ENCODE measurements around the gene PAQR7.
A peak's percentile ranks its signal among the peaks of the same experiment; 100 is the strongest.

PAQR7 gene

DNA sequence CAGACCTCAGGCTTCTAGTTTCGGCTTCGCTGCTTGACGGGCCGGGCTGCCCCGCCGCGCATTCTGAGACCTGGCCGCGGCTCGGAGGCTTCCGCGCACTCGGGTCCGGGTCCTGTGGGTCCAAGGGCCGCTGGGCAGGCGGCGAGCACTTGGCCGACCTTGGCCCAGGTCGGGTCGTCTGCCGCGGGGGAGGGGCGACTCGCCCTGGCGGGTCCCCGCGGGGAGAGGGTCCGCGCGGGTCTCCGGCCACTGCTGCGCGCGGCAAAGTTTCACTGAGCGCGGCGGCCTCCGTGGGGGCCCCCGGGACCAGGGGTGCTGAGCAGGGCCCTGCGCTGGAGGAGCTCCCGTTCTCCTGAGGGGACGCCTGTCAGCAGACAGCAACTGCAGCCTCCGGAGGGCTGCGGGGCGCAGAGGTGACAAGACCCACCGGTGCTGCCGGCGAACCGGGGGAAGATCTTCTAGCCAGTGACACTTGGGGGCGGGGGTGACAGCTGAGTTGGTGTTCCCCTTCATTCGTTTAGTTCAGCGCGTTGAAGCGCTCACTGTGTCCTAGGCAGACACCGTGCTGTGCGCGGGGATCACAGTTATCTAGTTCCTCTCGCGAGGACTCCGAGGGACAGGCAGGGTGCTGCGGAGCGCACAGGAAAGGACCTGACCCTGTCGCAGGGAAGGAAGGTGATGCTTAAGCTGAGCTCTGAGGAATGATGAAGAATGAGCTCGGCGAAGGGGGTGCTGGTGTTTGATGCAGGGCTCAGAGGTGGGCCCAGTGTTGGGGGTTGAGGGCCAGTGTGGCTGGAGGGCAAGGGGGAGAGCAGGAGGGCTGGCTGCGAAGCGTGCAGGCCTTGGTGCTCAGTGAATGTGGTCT, 55.0 kb downstream of the PAQR7 start:
- TF ChIP-seq TAF1 (IDR thresholded peaks at IDR 0.05; ENCODE audit: low read depth) = peak; percentile 4; the same call in 1 of the 2 replicates
- TF ChIP-seq YY1 (IDR thresholded peaks at IDR 0.05; ENCODE audit: low read depth) = no peak
- peak; percentile 30; the same call in 1 of the 2 replicates for TF ChIP-seq ZBTB7A (IDR thresholded peaks at IDR 0.05; ENCODE audit: low read depth)
- TF ChIP-seq MAX (IDR thresholded peaks at IDR 0.05) = 0 out of 2 replicates have a peak, but pooled peaks have one; percentile 25

GRCh38 chr1:25819491-25820246, 55.8 kb downstream of the PAQR7 start, which contains the start of gene MTFR1L:
Gene MTFR1L, plus strand, starts transcription at chr1:25819954. Its CDS starts 3,151 bp downstream, at chr1:25823105.
- no peak for TF ChIP-seq FOXM1 (IDR thresholded peaks at IDR 0.05; ENCODE audit: borderline replicate concordance, low read depth)
- peak; percentile 81 for TF ChIP-seq ZBTB7A (IDR thresholded peaks at IDR 0.05; ENCODE audit: low read depth)
- peak; percentile 69 for TF ChIP-seq EGR1 (IDR thresholded peaks at IDR 0.05)
- TF ChIP-seq, protein P1, sequence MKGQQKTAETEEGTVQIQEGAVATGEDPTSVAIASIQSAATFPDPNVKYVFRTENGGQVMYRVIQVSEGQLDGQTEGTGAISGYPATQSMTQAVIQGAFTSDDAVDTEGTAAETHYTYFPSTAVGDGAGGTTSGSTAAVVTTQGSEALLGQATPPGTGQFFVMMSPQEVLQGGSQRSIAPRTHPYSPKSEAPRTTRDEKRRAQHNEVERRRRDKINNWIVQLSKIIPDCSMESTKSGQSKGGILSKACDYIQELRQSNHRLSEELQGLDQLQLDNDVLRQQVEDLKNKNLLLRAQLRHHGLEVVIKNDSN (IDR thresholded peaks at IDR 0.05) = 0 out of 2 replicates have a peak, but pooled peaks have one; percentile 23
- TF ChIP-seq TAF1 (IDR thresholded peaks at IDR 0.05; ENCODE audit: low read depth) = peak; percentile 81
- TF ChIP-seq MAX (IDR thresholded peaks at IDR 0.05) = peak; percentile 73
- TF ChIP-seq, protein P2, sequence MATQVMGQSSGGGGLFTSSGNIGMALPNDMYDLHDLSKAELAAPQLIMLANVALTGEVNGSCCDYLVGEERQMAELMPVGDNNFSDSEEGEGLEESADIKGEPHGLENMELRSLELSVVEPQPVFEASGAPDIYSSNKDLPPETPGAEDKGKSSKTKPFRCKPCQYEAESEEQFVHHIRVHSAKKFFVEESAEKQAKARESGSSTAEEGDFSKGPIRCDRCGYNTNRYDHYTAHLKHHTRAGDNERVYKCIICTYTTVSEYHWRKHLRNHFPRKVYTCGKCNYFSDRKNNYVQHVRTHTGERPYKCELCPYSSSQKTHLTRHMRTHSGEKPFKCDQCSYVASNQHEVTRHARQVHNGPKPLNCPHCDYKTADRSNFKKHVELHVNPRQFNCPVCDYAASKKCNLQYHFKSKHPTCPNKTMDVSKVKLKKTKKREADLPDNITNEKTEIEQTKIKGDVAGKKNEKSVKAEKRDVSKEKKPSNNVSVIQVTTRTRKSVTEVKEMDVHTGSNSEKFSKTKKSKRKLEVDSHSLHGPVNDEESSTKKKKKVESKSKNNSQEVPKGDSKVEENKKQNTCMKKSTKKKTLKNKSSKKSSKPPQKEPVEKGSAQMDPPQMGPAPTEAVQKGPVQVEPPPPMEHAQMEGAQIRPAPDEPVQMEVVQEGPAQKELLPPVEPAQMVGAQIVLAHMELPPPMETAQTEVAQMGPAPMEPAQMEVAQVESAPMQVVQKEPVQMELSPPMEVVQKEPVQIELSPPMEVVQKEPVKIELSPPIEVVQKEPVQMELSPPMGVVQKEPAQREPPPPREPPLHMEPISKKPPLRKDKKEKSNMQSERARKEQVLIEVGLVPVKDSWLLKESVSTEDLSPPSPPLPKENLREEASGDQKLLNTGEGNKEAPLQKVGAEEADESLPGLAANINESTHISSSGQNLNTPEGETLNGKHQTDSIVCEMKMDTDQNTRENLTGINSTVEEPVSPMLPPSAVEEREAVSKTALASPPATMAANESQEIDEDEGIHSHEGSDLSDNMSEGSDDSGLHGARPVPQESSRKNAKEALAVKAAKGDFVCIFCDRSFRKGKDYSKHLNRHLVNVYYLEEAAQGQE (IDR thresholded peaks at IDR 0.05; ENCODE audit: low read depth) = no peak
- TF ChIP-seq TCF12 (IDR thresholded peaks at IDR 0.05; ENCODE audit: low read depth) = peak; percentile 73

DNA sequence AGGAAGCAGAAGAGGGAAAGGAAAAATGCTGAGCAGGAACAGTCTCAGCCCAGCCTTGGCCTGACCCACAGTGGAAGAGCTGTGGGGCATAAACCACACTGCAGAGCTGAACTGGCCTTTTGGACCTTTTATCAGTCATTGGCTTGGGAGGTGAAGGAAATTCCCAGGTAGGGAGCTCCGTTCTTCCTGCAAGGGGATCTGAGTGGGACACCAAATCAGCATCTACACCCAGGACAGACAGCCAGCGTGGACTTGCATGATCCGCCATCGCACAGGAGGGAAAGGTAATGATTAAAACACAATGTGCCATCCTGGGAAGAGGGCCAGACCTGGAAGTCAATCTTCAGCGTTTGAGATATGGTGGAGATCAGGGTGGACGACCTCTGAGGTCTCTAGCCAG, 56.9 kb downstream of the PAQR7 start:
- TF ChIP-seq FOXM1 (IDR thresholded peaks at IDR 0.05; ENCODE audit: borderline replicate concordance, low read depth) (no peak), EGR1 (IDR thresholded peaks at IDR 0.05) (no peak), TEAD4 (IDR thresholded peaks at IDR 0.05) (no peak), RAD21 (IDR thresholded peaks at IDR 0.05; ENCODE audit: low read depth) (no peak), YY1 (IDR thresholded peaks at IDR 0.05; ENCODE audit: low read depth) (no peak), TCF12 (IDR thresholded peaks at IDR 0.05; ENCODE audit: low read depth) (no peak), ZBTB7A (IDR thresholded peaks at IDR 0.05; ENCODE audit: low read depth) (no peak), CEBPB (IDR thresholded peaks at IDR 0.05) (no peak)
- TF ChIP-seq, protein P2 (IDR thresholded peaks at IDR 0.05; ENCODE audit: low read depth) = no peak

GRCh38 chr1:25817840-25818501, 57.5 kb downstream of the PAQR7 start:
- TF ChIP-seq EGR1 (IDR thresholded peaks at IDR 0.05) (no peak), NFIC (IDR thresholded peaks at IDR 0.05) (no peak), TAF1 (IDR thresholded peaks at IDR 0.05; ENCODE audit: low read depth) (no peak)

GRCh38 chr1:25816112-25816718, 59.3 kb downstream of the PAQR7 start:
- TF ChIP-seq ZBTB7A (IDR thresholded peaks at IDR 0.05; ENCODE audit: low read depth) = no peak
- TF ChIP-seq YY1 (IDR thresholded peaks at IDR 0.05; ENCODE audit: low read depth) = no peak
- TF ChIP-seq CREB1 (IDR thresholded peaks at IDR 0.05; ENCODE audit: low read depth) = no peak
- no peak for TF ChIP-seq TCF12 (IDR thresholded peaks at IDR 0.05; ENCODE audit: low read depth)
- no peak for TF ChIP-seq MAX (IDR thresholded peaks at IDR 0.05)
- no peak for TF ChIP-seq FOXM1 (IDR thresholded peaks at IDR 0.05; ENCODE audit: borderline replicate concordance, low read depth)
- TF ChIP-seq CEBPB (IDR thresholded peaks at IDR 0.05) = no peak
- TF ChIP-seq TAF1 (IDR thresholded peaks at IDR 0.05; ENCODE audit: low read depth) = no peak
- TF ChIP-seq TEAD4 (IDR thresholded peaks at IDR 0.05) = no peak
- TF ChIP-seq, protein P2 (IDR thresholded peaks at IDR 0.05; ENCODE audit: low read depth) = no peak
- no peak for TF ChIP-seq EGR1 (IDR thresholded peaks at IDR 0.05)
- TF ChIP-seq RAD21 (IDR thresholded peaks at IDR 0.05; ENCODE audit: low read depth) = no peak
- TF ChIP-seq EP300 (IDR thresholded peaks at IDR 0.05; ENCODE audit: borderline replicate concordance) = no peak
